HEK293T (cell line): ENCODE results near the gene ORC2.

Source experiments
- ARNT ChIP-seq: fragments of 450-650 bp; IDR thresholded peaks from 2 replicates; pipeline ENCODE4 v1.6.1; 2017; ENCODE audit warnings: mild to moderate bottlenecking
- BHLHE40 ChIP-seq: fragments of 450-650 bp; IDR thresholded peaks from 2 replicates; pipeline ENCODE4 v1.6.1; 2016; ENCODE audit warnings: mild to moderate bottlenecking, moderate library complexity, borderline replicate concordance
- ELF4 ChIP-seq: fragments of 450-650 bp; IDR thresholded peaks from 2 replicates; pipeline ENCODE4 v1.6.1; 2017; ENCODE audit warnings: antibody characterized with exemption
- FOXM1 ChIP-seq: fragments of 450-650 bp; IDR thresholded peaks from 2 replicates; pipeline ENCODE4 v1.6.1; 2017; ENCODE audit warnings: mild to moderate bottlenecking, borderline replicate concordance
- NFRKB ChIP-seq: fragments of 450-650 bp; IDR thresholded peaks from 2 replicates; pipeline ENCODE4 v1.6.1; 2016; ENCODE audit warnings: mild to moderate bottlenecking, moderate library complexity
- SP1 ChIP-seq: fragments of 450-650 bp; IDR thresholded peaks from 2 replicates; pipeline ENCODE4 v1.6.1; 2017
- SUZ12 ChIP-seq: fragments of 450-650 bp; IDR thresholded peaks from 2 replicates; pipeline ENCODE4 v1.6.1; 2016; ENCODE audit warnings: mild to moderate bottlenecking
- ZNF384 ChIP-seq: fragments of 450-650 bp; IDR thresholded peaks from 2 replicates; pipeline ENCODE4 v1.6.1; 2016
- TF ChIP-seq, protein P1 (sequence below): fragments of 450-650 bp; IDR thresholded peaks from 2 replicates; pipeline ENCODE4 v1.6.1; 2016

DNA sequence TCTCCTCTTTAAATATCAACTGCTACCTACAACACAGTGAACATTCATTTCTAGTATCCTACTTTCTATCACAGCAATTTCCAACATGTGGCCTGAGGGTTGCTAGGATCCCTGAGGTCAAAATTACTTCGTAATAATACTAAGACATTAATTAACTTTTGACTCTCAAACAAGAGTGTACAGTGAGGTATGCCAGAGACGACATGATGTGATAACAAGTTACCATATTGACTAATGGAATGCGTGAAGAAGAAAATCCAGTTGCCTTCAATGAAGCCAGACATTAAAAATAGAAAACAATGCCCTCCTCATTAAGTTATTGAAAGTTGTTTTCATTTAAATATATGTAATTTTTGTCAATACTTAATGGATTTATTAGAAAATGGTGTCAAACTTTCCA is 13.1 kb downstream of the ORC2 start:
- TF ChIP-seq ZNF384 (no peak), NFRKB (no peak), FOXM1 (no peak), BHLHE40 (no peak), ELF4 (no peak), SP1 (no peak), SUZ12 (no peak), ARNT (no peak)
- TF ChIP-seq, protein P1, sequence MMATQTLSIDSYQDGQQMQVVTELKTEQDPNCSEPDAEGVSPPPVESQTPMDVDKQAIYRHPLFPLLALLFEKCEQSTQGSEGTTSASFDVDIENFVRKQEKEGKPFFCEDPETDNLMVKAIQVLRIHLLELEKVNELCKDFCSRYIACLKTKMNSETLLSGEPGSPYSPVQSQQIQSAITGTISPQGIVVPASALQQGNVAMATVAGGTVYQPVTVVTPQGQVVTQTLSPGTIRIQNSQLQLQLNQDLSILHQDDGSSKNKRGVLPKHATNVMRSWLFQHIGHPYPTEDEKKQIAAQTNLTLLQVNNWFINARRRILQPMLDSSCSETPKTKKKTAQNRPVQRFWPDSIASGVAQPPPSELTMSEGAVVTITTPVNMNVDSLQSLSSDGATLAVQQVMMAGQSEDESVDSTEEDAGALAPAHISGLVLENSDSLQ: no peak
